Liver (tissue), 3 donors: ENCODE measurements around the gene DEAF1.

Source experiments
- TAF1 ChIP-seq: conservative IDR thresholded peaks from 2 replicates; pipeline ENCODE4 v1.6.1; 2016; ENCODE audit warnings: antibody characterized with exemption, mild to moderate bottlenecking
- TF ChIP-seq, protein P1 (sequence below): IDR thresholded peaks from 2 replicates; pipeline ENCODE4 v1.6.1; 2016; ENCODE audit warnings: antibody characterized with exemption
- TF ChIP-seq, protein P2 (sequence below): fragments of 150-350 bp; IDR thresholded peaks from 2 replicates; pipeline ENCODE4 v1.5.1; 2017; ENCODE audit warnings: improper control_type of control experiment, low read depth, low read length; ENCODE audit not compliant: missing input control
- TF ChIP-seq, protein P3 (sequence below): IDR thresholded peaks from 2 replicates; pipeline ENCODE4 v1.6.1; 2016; ENCODE audit warnings: antibody characterized with exemption
- TF ChIP-seq, protein P4 (sequence below): IDR thresholded peaks from 2 replicates; pipeline ENCODE4 v1.6.1; 2016; ENCODE audit warnings: antibody characterized with exemption, mild to moderate bottlenecking
- TF ChIP-seq, protein P5 (sequence below): IDR thresholded peaks from 2 replicates; pipeline ENCODE4 v1.6.1; 2016; ENCODE audit warnings: antibody characterized with exemption
- donor health status: healthy.
- donor health status: healthy.

DNA sequence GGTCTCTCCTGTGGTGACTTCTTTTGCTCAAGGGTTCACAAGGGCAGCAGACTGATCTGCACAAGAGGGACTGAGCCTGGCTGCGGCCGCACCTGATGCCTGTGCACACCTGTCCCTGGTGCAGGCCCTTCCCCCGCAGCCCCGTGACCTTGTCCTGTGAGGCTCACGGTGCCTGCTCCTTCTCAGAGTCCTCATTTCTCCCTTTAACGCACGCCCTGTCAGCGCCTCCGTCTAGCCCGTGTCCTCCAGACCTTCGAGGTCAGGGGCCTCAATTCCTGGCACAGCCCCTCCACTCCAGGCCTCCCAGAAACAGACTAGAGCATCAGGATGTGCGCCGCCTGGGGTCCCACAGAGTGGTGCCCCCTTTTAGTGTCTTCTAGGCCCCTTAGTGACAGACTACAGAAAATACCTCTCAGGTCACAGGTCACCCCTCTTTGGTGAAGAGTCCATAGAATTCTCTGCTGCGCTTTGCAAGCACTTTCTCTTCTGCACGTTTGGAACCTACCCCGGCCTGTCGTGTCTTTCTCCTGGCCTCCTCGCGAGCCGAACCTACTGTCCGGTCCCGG lies 59.0 kb downstream of the DEAF1 start:
- TF ChIP-seq, protein P1, sequence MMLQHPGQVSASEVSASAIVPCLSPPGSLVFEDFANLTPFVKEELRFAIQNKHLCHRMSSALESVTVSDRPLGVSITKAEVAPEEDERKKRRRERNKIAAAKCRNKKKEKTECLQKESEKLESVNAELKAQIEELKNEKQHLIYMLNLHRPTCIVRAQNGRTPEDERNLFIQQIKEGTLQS: no peak
- TF ChIP-seq, protein P2, sequence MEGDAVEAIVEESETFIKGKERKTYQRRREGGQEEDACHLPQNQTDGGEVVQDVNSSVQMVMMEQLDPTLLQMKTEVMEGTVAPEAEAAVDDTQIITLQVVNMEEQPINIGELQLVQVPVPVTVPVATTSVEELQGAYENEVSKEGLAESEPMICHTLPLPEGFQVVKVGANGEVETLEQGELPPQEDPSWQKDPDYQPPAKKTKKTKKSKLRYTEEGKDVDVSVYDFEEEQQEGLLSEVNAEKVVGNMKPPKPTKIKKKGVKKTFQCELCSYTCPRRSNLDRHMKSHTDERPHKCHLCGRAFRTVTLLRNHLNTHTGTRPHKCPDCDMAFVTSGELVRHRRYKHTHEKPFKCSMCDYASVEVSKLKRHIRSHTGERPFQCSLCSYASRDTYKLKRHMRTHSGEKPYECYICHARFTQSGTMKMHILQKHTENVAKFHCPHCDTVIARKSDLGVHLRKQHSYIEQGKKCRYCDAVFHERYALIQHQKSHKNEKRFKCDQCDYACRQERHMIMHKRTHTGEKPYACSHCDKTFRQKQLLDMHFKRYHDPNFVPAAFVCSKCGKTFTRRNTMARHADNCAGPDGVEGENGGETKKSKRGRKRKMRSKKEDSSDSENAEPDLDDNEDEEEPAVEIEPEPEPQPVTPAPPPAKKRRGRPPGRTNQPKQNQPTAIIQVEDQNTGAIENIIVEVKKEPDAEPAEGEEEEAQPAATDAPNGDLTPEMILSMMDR: no peak
- no peak for TF ChIP-seq TAF1
- TF ChIP-seq, protein P3, sequence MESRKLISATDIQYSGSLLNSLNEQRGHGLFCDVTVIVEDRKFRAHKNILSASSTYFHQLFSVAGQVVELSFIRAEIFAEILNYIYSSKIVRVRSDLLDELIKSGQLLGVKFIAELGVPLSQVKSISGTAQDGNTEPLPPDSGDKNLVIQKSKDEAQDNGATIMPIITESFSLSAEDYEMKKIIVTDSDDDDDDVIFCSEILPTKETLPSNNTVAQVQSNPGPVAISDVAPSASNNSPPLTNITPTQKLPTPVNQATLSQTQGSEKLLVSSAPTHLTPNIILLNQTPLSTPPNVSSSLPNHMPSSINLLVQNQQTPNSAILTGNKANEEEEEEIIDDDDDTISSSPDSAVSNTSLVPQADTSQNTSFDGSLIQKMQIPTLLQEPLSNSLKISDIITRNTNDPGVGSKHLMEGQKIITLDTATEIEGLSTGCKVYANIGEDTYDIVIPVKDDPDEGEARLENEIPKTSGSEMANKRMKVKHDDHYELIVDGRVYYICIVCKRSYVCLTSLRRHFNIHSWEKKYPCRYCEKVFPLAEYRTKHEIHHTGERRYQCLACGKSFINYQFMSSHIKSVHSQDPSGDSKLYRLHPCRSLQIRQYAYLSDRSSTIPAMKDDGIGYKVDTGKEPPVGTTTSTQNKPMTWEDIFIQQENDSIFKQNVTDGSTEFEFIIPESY: no peak
- TF ChIP-seq, protein P4, sequence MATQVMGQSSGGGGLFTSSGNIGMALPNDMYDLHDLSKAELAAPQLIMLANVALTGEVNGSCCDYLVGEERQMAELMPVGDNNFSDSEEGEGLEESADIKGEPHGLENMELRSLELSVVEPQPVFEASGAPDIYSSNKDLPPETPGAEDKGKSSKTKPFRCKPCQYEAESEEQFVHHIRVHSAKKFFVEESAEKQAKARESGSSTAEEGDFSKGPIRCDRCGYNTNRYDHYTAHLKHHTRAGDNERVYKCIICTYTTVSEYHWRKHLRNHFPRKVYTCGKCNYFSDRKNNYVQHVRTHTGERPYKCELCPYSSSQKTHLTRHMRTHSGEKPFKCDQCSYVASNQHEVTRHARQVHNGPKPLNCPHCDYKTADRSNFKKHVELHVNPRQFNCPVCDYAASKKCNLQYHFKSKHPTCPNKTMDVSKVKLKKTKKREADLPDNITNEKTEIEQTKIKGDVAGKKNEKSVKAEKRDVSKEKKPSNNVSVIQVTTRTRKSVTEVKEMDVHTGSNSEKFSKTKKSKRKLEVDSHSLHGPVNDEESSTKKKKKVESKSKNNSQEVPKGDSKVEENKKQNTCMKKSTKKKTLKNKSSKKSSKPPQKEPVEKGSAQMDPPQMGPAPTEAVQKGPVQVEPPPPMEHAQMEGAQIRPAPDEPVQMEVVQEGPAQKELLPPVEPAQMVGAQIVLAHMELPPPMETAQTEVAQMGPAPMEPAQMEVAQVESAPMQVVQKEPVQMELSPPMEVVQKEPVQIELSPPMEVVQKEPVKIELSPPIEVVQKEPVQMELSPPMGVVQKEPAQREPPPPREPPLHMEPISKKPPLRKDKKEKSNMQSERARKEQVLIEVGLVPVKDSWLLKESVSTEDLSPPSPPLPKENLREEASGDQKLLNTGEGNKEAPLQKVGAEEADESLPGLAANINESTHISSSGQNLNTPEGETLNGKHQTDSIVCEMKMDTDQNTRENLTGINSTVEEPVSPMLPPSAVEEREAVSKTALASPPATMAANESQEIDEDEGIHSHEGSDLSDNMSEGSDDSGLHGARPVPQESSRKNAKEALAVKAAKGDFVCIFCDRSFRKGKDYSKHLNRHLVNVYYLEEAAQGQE: no peak
- TF ChIP-seq, protein P5, sequence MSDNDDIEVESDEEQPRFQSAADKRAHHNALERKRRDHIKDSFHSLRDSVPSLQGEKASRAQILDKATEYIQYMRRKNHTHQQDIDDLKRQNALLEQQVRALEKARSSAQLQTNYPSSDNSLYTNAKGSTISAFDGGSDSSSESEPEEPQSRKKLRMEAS: no peak
